Tibial nerve (tissue), 3 donors: ENCODE results near the gene TAOK1.

Experiments
- EP300 ChIP-seq, 2 donors: sonication (generic); formaldehyde crosslinking; IDR thresholded peaks; one replicate each; pipeline ENCODE4 v1.6.1; 2017; ENCODE audit warnings: antibody characterized with exemption in 2 of 2, mild to moderate bottlenecking in 1 of 2
- POLR2A ChIP-seq, 2 donors: fragments of 450-650 bp; IDR thresholded peaks; one replicate each; pipeline ENCODE4 v1.6.1; 2017; ENCODE audit warnings: antibody characterized with exemption in 2 of 2, mild to moderate bottlenecking in 2 of 2, moderate library complexity in 2 of 2

DNA sequence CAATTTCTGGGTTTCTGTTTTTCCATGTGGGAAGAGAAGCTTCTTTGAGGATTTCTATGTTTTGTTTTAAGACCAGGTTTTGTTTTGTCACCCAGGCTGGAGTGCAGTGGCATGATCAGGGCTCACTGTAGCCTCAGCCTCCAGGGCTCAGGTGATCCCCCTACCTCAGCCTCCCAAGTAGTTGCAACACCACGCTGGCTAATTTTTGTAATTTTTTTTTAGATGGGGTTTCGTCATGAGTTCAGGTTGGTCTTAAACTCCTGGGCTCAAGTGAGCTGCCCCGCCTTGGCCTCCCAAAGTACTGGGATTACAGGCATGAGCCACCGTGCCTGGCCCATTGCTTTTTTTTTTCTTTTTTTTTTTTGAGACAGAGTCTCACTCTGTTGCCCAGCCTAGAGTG is 25.5 kb upstream of the TAOK1 start:
- TF ChIP-seq POLR2A (IDR thresholded peaks at IDR 0.05) (no peak), EP300 (IDR thresholded peaks at IDR 0.05) (no peak)
